Endothelial cell of umbilical vein (primary cell): ENCODE data around the gene SGTB. TPM values are rescaled to one million over a fixed set of nuclear protein-coding genes. Genes with fewer than 3 reads are reported as not detected.

Experiments
- BruUV-seq: library from RNA; stranded (reverse); fragments of 400-500 nt; replicated peaks from 2 replicates; lab custom pipeline; 2021; lab: Mats Ljungman, UMichigan
- CTCF ChIA-PET: fragments of 300-600, 350-600 bp; sonication (Branson Sonifier 250); formaldehyde crosslinking; loops from one replicate; lab custom pipeline; 2021; ENCODE audit warnings: antibody characterized with exemption, inconsistent platforms; lab: Charles Lee
- POLR2A ChIA-PET: fragments of 300-600, 350-600 bp; sonication (Branson Sonifier 250); formaldehyde crosslinking; loops from one replicate; lab custom pipeline; 2021; ENCODE audit warnings: antibody characterized with exemption, inconsistent platforms; lab: Charles Lee
- DNase-seq: peaks from one replicate; pipeline ENCODE4 v3.0.0-alpha.2; 2011; ENCODE audit warnings: low read depth, low spot score
- FAIRE-seq: peaks from 2 replicates; lab custom pipeline; 2011; peaks lifted over from hg19 to GRCh38; lab: Jason Lieb, UNC
- H2AFZ ChIP-seq: 2 replicates; pipeline ENCODE4 v1.6.0; 2012; ENCODE audit warnings: low read depth, low read length, control low read depth, inconsistent platforms
- H3K27ac ChIP-seq: 2 replicates; pipeline ENCODE4 v1.5.1; 2011; ENCODE audit warnings: low read depth, mild to moderate bottlenecking, control low read depth, low read length, moderate library complexity; ENCODE audit not compliant: insufficient read depth
- H3K27me3 ChIP-seq, 2 experiments: 2 replicates each; pipeline versions ENCODE4 v1.6.0 to v1.6.1; 2011; ENCODE audit warnings: low read length in 2 of 2, mixed read lengths in 1 of 2; ENCODE audit not compliant: control insufficient read depth in 2 of 2, insufficient read depth in 2 of 2
- H3K36me3 ChIP-seq, 2 experiments: 2 replicates in 1 of 2; 3 replicates in 1 of 2; pipeline ENCODE4 v1.5.1; 2011; ENCODE audit warnings: low read length in 2 of 2, mild to moderate bottlenecking in 1 of 2, moderate library complexity in 1 of 2; ENCODE audit not compliant: control insufficient read depth in 2 of 2, insufficient read depth in 2 of 2; ENCODE audit errors: extremely low read depth in 1 of 2
- H3K4me1 ChIP-seq: 3 replicates; pipeline ENCODE4 v1.5.1; 2011; ENCODE audit warnings: mild to moderate bottlenecking, low read length; ENCODE audit not compliant: control insufficient read depth, insufficient read depth; ENCODE audit errors: extremely low read depth
- H3K4me2 ChIP-seq: 2 replicates; pipeline ENCODE4 v1.6.1; 2011; ENCODE audit warnings: low read length, control low read depth, mixed read lengths; ENCODE audit not compliant: insufficient read depth
- H3K4me3 ChIP-seq, 3 experiments: fragments of 200-600 bp in 1 of 3; sonication (generic), shearing (Covaris generic) in 1 of 3; replicated peaks in 1 of 3; 2 replicates each; pipeline ENCODE4 v1.5.1; 2011 to 2016; ENCODE audit warnings: control low read depth in 3 of 3, low read length in 3 of 3, mild to moderate bottlenecking in 2 of 3, inconsistent platforms in 1 of 3, low read depth in 1 of 3, moderate library complexity in 1 of 3; ENCODE audit not compliant: insufficient read depth in 1 of 3
- H3K79me2 ChIP-seq: 2 replicates; pipeline ENCODE4 v1.6.0; 2012; ENCODE audit warnings: low read length, inconsistent platforms; ENCODE audit not compliant: control insufficient read depth, insufficient read depth
- H3K9ac ChIP-seq: replicated peaks from 2 replicates; pipeline ENCODE3; 2011; ENCODE audit warnings: low read length, control low read depth; ENCODE audit not compliant: insufficient read depth; ENCODE audit errors: extremely low read depth
- H3K9me1 ChIP-seq: replicated peaks from 3 replicates; pipeline ENCODE4 v1.6.0; 2011; ENCODE audit warnings: mild to moderate bottlenecking, low read length; ENCODE audit not compliant: control insufficient read depth, insufficient read depth; ENCODE audit errors: extremely low read depth
- H3K9me3 ChIP-seq: replicated peaks from 2 replicates; pipeline ENCODE4 v1.5.1; 2012; ENCODE audit warnings: low read length, inconsistent platforms; ENCODE audit not compliant: control insufficient read depth, insufficient read depth
- H4K20me1 ChIP-seq: replicated peaks from 2 replicates; pipeline ENCODE3; 2011; ENCODE audit warnings: mild to moderate bottlenecking, low read length; ENCODE audit not compliant: control insufficient read depth, insufficient read depth; ENCODE audit errors: extremely low read depth
- CTCF ChIP-seq, 2 donors: IDR thresholded peaks; 1 replicate in 1 of 2; 2 replicates in 1 of 2; pipeline ENCODE4 v1.5.1; 2011; ENCODE audit warnings: low read length in 2 of 2, mild to moderate bottlenecking in 2 of 2, moderate library complexity in 2 of 2, control low read depth in 1 of 2, inconsistent platforms in 1 of 2, low read depth in 1 of 2; ENCODE audit not compliant: insufficient read depth in 1 of 2; ENCODE audit errors: extremely low read depth in 1 of 2
- EZH2 ChIP-seq: IDR thresholded peaks from 2 replicates; pipeline ENCODE4 v1.6.1; 2012; ENCODE audit warnings: borderline replicate concordance, low read depth, mild to moderate bottlenecking, moderate library complexity, low read length, inconsistent platforms; ENCODE audit not compliant: severe bottlenecking
- GATA2 ChIP-seq: IDR thresholded peaks from 2 replicates; pipeline ENCODE4 v1.7.0; 2011; ENCODE audit warnings: low read depth, mild to moderate bottlenecking, moderate library complexity, mixed read lengths, low read length; ENCODE audit not compliant: insufficient read length, insufficient read depth
- MYC ChIP-seq: IDR thresholded peaks from one replicate; pipeline ENCODE4 v1.6.1; 2011; ENCODE audit warnings: mild to moderate bottlenecking, low read depth, low read length
- POLR2A ChIP-seq: IDR thresholded peaks from 2 replicates; pipeline ENCODE4 v1.6.1; 2012; ENCODE audit warnings: low read depth, mild to moderate bottlenecking, control low read depth, low read length
- dilution Hi-C: fragments of 300-500 bp; cut with MboI; formaldehyde crosslinking; loops from one replicate; pipeline ENCODE4 v1.15.0; 2019; ENCODE audit warnings: low sequenced_read_pairs; ENCODE audit not compliant: extremely low pct_ligation_motif_present
- intact Hi-C: fragments of 100-400 bp; cut with micrococcal nuclease; formaldehyde crosslinking; loops from one replicate; pipeline ENCODE4 v1.10.0; 2022
- polyA plus RNA-seq, 4 experiments: library from polyadenylated mRNA; depleted of rRNA in 3 of 4; stranded (reverse) in 3 of 4; unstranded in 1 of 4; fragments of >200 nt; gene quantifications; 2 replicates each; pipeline versions ENCODE4 v1.2.1 to v1.2.3, GENCODE V29; 2011 to 2012; ENCODE audit warnings: missing spikeins in 1 of 4
- total RNA-seq: library from RNA; stranded (reverse); gene quantifications from 2 replicates; pipeline ENCODE4 v1.2.3, GENCODE V29; 2021

The SGTB gene
- total and polyA plus RNA-seq, 2 donors (not counting 3 experiments of a cell fraction or from before 2014, with no cell fraction given): 3.1 to 14.1 TPM

GRCh38 chr5:65668696-65669095 lies 53.2 kb downstream of the SGTB start:
- no peaks in the 10 kb centered on the region for H3K4me1 ChIP-seq
- no peaks in the 10 kb centered on the region for H3K27me3 ChIP-seq
- ChIA-PET CTCF (no interaction called here), POLR2A (no interaction called here)
- H3K79me2 ChIP-seq: no peaks in the 10 kb centered on the region
- no peaks in the 10 kb centered on the region for H4K20me1 ChIP-seq
- H3K27ac ChIP-seq: no peak overlapping the region
- no peaks in the 10 kb centered on the region for H3K9me1 ChIP-seq
- no peak overlapping the region for H3K4me2 ChIP-seq
- no peaks in the 10 kb centered on the region for H3K9me3 ChIP-seq
- no peak for TF ChIP-seq CTCF (IDR thresholded peaks at IDR 0.05; ENCODE audit: extremely low read depth in 1 of 2, insufficient read depth in 1 of 2, low read depth in 1 of 2, low read length in 2 of 2)
- no peak for TF ChIP-seq GATA2
- TF ChIP-seq EZH2: no peak
- no peak for TF ChIP-seq POLR2A
- no peak for TF ChIP-seq MYC
- peaks cover 2% of the 10 kb centered on the region in 2 experiments for H3K36me3 ChIP-seq
- DNase-seq (no peak), FAIRE-seq (no peak)
- BruUV-seq: no TSS peak
- no peak overlapping the region for H2AFZ ChIP-seq
- no peak overlapping the region for H3K4me3 ChIP-seq
- intact Hi-C loops: no loop called here
- dilution Hi-C loops: no loop called here
- H3K9ac ChIP-seq: no peak overlapping the region
